ENCODE measurements around the gene ENPP1.

DNA sequence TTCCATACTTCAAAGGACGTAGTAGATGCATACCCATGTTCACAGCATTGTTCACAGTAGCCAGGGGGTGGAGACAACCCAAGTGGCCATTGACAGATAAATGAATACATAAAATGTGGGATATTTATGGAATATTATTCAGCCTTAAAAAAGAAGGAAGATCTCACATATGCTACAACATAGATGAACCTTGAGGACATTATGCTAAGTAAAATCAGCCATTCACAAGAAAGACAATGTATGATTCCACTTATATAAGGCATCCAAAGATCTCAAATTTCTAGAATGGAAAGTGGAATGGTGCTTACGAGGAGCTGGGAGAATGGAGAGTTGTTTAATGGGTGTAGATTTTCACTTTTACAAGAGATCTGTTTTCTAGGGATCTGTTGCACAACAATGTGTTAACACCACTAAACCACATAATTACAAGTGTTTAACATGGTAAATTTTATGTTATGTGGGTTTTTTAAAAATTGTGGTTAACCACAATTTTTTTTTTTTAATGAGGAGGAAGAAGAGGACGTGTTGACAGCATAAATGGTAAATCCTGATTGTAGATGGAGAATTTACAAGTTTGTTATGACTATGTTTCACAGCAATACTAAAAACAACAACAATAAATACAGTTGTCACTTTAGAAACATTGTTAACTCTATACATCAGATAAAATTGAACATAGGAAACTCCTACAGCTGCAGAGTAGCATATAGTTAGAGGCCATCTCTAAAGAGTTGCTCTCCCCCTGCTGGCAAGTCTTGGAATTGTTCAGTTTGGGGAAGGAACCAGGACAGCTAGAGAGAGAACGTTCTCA, 101.8 kb downstream of the ENPP1 start:
- TF ChIP-seq, protein P1, sequence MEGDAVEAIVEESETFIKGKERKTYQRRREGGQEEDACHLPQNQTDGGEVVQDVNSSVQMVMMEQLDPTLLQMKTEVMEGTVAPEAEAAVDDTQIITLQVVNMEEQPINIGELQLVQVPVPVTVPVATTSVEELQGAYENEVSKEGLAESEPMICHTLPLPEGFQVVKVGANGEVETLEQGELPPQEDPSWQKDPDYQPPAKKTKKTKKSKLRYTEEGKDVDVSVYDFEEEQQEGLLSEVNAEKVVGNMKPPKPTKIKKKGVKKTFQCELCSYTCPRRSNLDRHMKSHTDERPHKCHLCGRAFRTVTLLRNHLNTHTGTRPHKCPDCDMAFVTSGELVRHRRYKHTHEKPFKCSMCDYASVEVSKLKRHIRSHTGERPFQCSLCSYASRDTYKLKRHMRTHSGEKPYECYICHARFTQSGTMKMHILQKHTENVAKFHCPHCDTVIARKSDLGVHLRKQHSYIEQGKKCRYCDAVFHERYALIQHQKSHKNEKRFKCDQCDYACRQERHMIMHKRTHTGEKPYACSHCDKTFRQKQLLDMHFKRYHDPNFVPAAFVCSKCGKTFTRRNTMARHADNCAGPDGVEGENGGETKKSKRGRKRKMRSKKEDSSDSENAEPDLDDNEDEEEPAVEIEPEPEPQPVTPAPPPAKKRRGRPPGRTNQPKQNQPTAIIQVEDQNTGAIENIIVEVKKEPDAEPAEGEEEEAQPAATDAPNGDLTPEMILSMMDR (IDR thresholded peaks at IDR 0.05) = peak in 1 of 3 donors; percentile 52
- no peak for TF ChIP-seq POLR2A (IDR thresholded peaks at IDR 0.05)

Data from lower leg skin (tissue), 3 donors.